Measurements from ENCODE around the gene MAP3K7CL. TPM values are rescaled to one million over a fixed set of nuclear protein-coding genes. Genes with fewer than 3 reads are reported as not detected.

Gene MAP3K7CL
- total RNA-seq, 6 experiments from 2014 or later, result 2.0 to 3.5 (median 2.8) TPM

DNA sequence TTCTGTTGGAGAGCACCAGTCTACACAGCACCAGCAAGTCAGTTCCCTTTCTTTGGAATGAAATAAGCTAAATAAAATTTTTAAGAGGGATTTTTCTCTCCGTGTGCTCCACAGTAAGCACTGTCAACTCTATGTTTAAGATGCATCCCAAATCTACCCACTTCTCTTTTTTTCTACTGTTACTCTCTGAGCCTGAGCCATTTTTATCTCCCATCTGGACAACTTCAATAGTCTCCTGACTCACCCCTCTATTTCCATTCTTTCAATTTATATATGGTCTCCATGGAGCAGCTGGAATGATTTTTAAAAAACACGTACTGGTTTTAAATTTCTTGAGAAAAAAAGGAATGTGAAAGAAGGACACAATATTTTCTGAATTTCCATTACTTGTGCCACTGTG, 32.3 kb upstream of the MAP3K7CL start:
- Histone ChIP-seq H3K4me1 (peaks cover 0 to 13% (median 4%) of the 10 kb centered on the region in 4 donors), H3K27ac (no peak overlapping the region), H3K36me3 (no peaks in the 10 kb centered on the region), H3K4me3 (no peak overlapping the region), H3K27me3 (no peaks in the 10 kb centered on the region), H3K9me3 (no peaks in the 10 kb centered on the region)
- ATAC-seq (no peak), DNase-seq (no peak)
- WGBS (ENCODE audit: insufficient coverage, low coverage, low lambda C conversion rate, missing lambda C conversion rate), result 78% methylated on average over 2 of the region's 2 CpGs
- intact Hi-C loops (cut with DNase I), result no loop called here
- TF ChIP-seq CTCF (IDR thresholded peaks at IDR 0.05) (no peak), POLR2A (IDR thresholded peaks at IDR 0.05) (no peak)

- WGBS (ENCODE audit: insufficient coverage, low coverage, low lambda C conversion rate, missing lambda C conversion rate), result 71% methylated on average over 2 of the region's 2 CpGs
- no peaks in the 10 kb centered on the region for H3K9me3 ChIP-seq
- H3K4me3 ChIP-seq, result no peak overlapping the region
- H3K27ac ChIP-seq, result peak overlapping the region in 1 of 3 donors; percentile 31
- no peak for DNase-seq
- no peaks in the 10 kb centered on the region for H3K27me3 ChIP-seq
- peaks cover 0 to 5% (median 0%) of the 10 kb centered on the region in 4 donors for H3K4me1 ChIP-seq
- H3K36me3 ChIP-seq, result no peaks in the 10 kb centered on the region
- ATAC-seq, result peak; percentile 40 to 91 (median 76)
- intact Hi-C loops (cut with DNase I), result no loop called here
- TF ChIP-seq CTCF (IDR thresholded peaks at IDR 0.05) (no peak), POLR2A (IDR thresholded peaks at IDR 0.05) (no peak)
Measured at GRCh38 chr21:29102791-29103257, 27.6 kb upstream of the MAP3K7CL start.

DNA sequence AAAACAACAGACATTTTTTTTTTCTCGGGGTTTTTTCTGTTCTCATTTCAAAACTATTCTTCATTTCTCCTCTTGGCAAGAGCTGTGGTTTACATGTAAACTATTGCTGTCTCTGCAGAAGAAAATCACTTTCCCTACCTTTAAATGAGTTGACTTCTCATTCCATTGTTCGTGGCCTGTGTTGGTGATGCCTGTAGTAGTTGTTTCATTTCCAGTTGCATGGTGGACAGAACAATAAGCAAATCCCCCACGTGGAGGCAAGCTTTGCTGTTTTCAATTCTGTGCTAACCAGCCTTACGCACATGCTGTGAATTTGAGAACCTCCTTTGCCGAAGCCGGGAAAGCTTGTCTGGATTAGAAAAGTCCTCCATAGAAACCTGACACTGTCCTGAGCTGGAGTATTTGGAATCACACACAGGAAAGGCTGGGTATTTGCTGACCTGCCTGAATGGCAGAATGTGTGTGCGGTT, 26.2 kb upstream of the MAP3K7CL start:
- no peaks in the 10 kb centered on the region for H3K9me3 ChIP-seq
- no peak overlapping the region for H3K27ac ChIP-seq
- TF ChIP-seq CTCF (IDR thresholded peaks at IDR 0.05) (no peak), POLR2A (IDR thresholded peaks at IDR 0.05) (no peak)
- no peak for DNase-seq
- H3K36me3 ChIP-seq, result no peaks in the 10 kb centered on the region
- no peak for ATAC-seq
- intact Hi-C loops (cut with DNase I), result no loop called here
- H3K27me3 ChIP-seq, result no peaks in the 10 kb centered on the region
- 72% methylated on average over 6 of the region's 7 CpGs for WGBS (ENCODE audit: insufficient coverage, low coverage, low lambda C conversion rate, missing lambda C conversion rate)
- H3K4me1 ChIP-seq, result peaks cover 0 to 5% (median 0%) of the 10 kb centered on the region in 4 donors
- no peak overlapping the region for H3K4me3 ChIP-seq

- Histone ChIP-seq H3K27me3 (no peaks in the 10 kb centered on the region), H3K36me3 (no peaks in the 10 kb centered on the region), H3K27ac (no peak overlapping the region), H3K4me1 (peaks cover 0 to 5% (median 0%) of the 10 kb centered on the region in 4 donors), H3K9me3 (no peaks in the 10 kb centered on the region), H3K4me3 (no peak overlapping the region)
- peak in 1 of 4 donors; percentile 52 for ATAC-seq
- no peak for DNase-seq
- TF ChIP-seq CTCF (IDR thresholded peaks at IDR 0.05) (no peak), POLR2A (IDR thresholded peaks at IDR 0.05) (no peak)
- intact Hi-C loops (cut with DNase I), result no loop called here
- WGBS (ENCODE audit: insufficient coverage, low coverage, low lambda C conversion rate, missing lambda C conversion rate), result 64% methylated on average over 3 of the region's 3 CpGs
Measured at GRCh38 chr21:29105218-29105617, 25.2 kb upstream of the MAP3K7CL start.
